Measurements from ENCODE around the gene PHLDB3. TPM values are rescaled to one million over a fixed set of nuclear protein-coding genes. Genes with fewer than 3 reads are reported as not detected.

The PHLDB3 gene
- total RNA-seq, 2 experiments from 2014 or later = 11.9 to 18.6 TPM

GRCh38 chr19:43462383-43462782 lies 42.2 kb downstream of the PHLDB3 start:
- Mint-ChIP-seq H3K36me3 (ENCODE audit: low read depth) (no peaks in the 10 kb centered on the region), H3K4me3 (no peak overlapping the region), H3K27ac (no peak overlapping the region), H3K27me3 (no peaks in the 10 kb centered on the region), H3K9me3 (no peaks in the 10 kb centered on the region), H3K4me1 (peaks cover 28% of the 10 kb centered on the region)
- DNase-seq = no peak
- ChIA-PET POLR2A (no interaction called here), CTCF (interaction anchor here (0.6 to 1.8 kb wide), 4 partner anchors 15 to 57 kb away, joined by 4 to 13 read pairs (median 8); no protein-coding TSS in a partner anchor)

DNA sequence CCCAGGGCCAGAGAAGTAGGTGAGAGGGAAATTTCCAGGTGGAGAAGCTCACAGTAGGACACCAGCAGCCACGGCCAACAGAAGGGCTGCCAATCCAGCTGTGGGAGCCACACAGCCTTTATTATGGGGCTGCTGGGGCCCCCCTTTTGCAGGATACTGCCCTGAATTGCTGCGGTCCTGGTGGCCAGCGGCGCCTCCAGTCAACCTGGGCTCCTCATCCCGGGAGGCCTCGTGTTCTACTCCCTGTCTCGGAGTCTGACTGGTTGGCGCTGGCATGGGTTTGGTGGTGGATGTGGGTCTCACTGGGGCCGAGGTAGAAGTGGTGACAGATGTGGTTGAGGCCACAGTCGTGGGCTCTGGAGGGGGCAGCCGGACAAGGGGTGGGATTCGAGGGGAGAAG lies 43.2 kb downstream of the PHLDB3 start:
- Mint-ChIP-seq H3K9me3 (no peaks in the 10 kb centered on the region), H3K4me1 (peaks cover 24% of the 10 kb centered on the region), H3K27me3 (no peaks in the 10 kb centered on the region), H3K36me3 (ENCODE audit: low read depth) (no peaks in the 10 kb centered on the region), H3K27ac (no peak overlapping the region), H3K4me3 (no peak overlapping the region)
- no peak for DNase-seq
- ChIA-PET POLR2A (no interaction called here), CTCF (interaction anchor here (4.8 kb wide), 1 partner anchor 14 kb away, joined by 25 read pairs; no protein-coding TSS in a partner anchor)

DNA sequence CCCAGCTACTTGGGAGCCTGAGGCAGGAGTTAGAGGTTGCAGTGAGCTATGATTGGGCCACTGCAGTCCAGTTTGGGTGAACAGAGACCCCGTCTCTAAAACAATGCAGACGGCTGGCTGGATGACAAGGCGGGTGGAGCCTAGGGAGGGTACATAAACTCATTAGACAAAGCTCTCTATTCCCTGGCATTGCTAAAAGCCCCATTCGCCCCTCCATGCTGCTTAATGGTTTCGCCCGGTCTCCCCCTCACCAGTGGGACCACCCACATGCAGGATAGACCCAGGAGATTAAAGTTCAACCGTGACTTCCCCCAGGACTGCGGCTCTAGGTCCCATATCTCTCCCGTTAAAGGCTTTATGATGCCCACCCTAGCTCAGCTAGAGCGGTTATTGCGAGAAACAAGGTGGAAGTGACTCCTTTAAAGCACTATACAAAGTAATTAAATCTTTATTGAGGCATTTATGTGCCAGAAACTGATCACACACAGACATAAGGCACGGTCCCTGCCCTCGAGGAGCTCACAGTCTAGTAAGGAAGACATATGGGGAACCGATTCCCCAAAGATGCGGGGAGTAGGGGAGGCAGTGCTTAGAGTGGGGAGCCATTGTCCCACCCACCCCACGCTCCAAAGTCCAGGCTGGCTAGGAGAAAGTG lies 44.1 kb downstream of the PHLDB3 start:
- no peaks in the 10 kb centered on the region for H3K36me3 Mint-ChIP-seq (ENCODE audit: low read depth)
- H3K4me1 Mint-ChIP-seq = peaks cover 24% of the 10 kb centered on the region
- no peaks in the 10 kb centered on the region for H3K27me3 Mint-ChIP-seq
- H3K9me3 Mint-ChIP-seq = no peaks in the 10 kb centered on the region
- H3K27ac Mint-ChIP-seq = no peak overlapping the region
- no peak overlapping the region for H3K4me3 Mint-ChIP-seq
- CTCF ChIA-PET = interaction anchor here (0.6 to 4.8 kb wide), 2 partner anchors 14 to 57 kb away, joined by 5 to 25 read pairs; no protein-coding TSS in a partner anchor
- no peak for DNase-seq
- POLR2A ChIA-PET = no interaction called here

GRCh38 chr19:43457809-43458208 lies 46.7 kb downstream of the PHLDB3 start:
- no peaks in the 10 kb centered on the region for H3K36me3 Mint-ChIP-seq (ENCODE audit: low read depth)
- no peak overlapping the region for H3K27ac Mint-ChIP-seq
- POLR2A ChIA-PET = no interaction called here
- CTCF ChIA-PET = interaction anchor here (0.6 to 4.8 kb wide), 4 partner anchors 11 to 67 kb away, joined by 4 to 25 read pairs (median 5); no protein-coding TSS in a partner anchor
- H3K4me1 Mint-ChIP-seq = peaks cover 11% of the 10 kb centered on the region
- no peaks in the 10 kb centered on the region for H3K27me3 Mint-ChIP-seq
- no peak overlapping the region for H3K4me3 Mint-ChIP-seq
- no peaks in the 10 kb centered on the region for H3K9me3 Mint-ChIP-seq
- DNase-seq = no peak

DNA sequence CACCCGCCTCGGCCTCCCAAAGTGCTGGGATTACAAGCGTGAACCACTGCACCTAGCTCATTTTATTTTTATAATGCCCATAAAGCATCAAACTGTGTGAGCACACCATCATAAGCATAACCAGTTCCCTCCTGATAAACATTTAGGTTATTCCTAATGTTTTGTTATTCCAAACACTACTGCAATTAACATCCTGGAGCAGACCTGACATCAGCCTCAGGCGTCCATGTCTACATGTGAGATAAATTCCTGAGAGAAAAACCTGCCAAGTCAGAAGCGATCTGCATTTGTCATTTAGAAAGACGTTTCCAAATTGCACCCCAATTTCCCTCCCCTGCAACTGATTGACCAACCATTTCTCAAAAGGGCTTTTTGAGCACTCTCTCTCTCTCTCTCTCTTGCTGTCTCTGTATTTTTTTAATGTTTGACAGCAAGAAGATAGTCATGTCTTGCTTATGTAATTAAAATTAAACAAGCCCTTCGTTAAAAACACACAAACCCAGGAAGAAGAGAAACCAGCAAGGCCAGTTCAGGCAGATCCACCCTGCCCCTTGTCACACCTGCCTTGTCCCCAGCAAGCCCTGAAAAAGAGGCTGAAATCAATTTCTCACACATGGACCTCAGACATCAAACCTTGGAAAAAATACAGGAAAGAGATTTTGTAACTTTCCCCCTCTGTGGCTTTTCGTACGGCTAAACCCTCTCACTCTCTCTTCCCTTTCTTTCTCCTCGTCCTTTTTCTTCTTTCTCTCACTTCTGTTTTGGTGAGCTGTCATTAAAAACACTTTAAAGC lies 49.0 kb downstream of the PHLDB3 start:
- POLR2A ChIA-PET = no interaction called here
- H3K27ac Mint-ChIP-seq = peak overlapping the region; percentile 10
- no peak for DNase-seq
- peaks cover 10% of the 10 kb centered on the region for H3K9me3 Mint-ChIP-seq
- H3K27me3 Mint-ChIP-seq = no peaks in the 10 kb centered on the region
- peaks cover 18% of the 10 kb centered on the region for H3K4me1 Mint-ChIP-seq
- no peak overlapping the region for H3K4me3 Mint-ChIP-seq
- H3K36me3 Mint-ChIP-seq (ENCODE audit: low read depth) = no peaks in the 10 kb centered on the region
- CTCF ChIA-PET = interaction anchor here (1.4 kb wide), 1 partner anchor 65 kb away, joined by 8 read pairs; no protein-coding TSS in a partner anchor

- H3K4me3 Mint-ChIP-seq = no peak overlapping the region
- POLR2A ChIA-PET = no interaction called here
- CTCF ChIA-PET = no interaction called here
- DNase-seq = no peak
- H3K4me1 Mint-ChIP-seq = peaks cover 24% of the 10 kb centered on the region
- H3K9me3 Mint-ChIP-seq = peaks cover 10% of the 10 kb centered on the region
- H3K36me3 Mint-ChIP-seq (ENCODE audit: low read depth) = no peaks in the 10 kb centered on the region
- H3K27me3 Mint-ChIP-seq = no peaks in the 10 kb centered on the region
- H3K27ac Mint-ChIP-seq = no peak overlapping the region
Measured at GRCh38 chr19:43454031-43454430, 50.5 kb downstream of the PHLDB3 start.

DNA sequence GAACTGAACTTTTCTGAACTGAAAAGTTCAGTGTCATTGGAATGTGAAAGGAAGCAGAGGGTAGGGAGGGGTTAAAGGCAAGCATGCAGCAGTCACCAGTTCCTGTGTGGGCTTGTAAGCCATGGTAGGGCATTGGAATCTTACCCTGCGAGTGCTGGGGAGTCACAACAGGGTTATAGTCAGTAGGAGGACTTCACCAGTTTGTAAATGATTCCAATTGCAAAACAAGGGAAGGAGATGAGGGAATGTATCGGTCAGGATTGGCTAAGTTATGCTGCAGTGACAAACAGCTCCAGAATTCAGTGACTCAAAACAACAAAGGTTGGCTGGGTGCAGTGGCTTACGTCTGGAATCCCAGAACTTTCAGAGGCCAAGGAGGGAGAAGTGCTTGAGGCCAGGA lies 52.0 kb downstream of the PHLDB3 start:
- no peak overlapping the region for H3K4me3 Mint-ChIP-seq
- ChIA-PET CTCF (interaction anchor here (1.1 kb wide), 1 partner anchor 11 kb away, joined by 3 read pairs; no protein-coding TSS in a partner anchor), POLR2A (no interaction called here)
- no peak for DNase-seq
- H3K9me3 Mint-ChIP-seq = peaks cover 10% of the 10 kb centered on the region
- no peaks in the 10 kb centered on the region for H3K27me3 Mint-ChIP-seq
- no peaks in the 10 kb centered on the region for H3K36me3 Mint-ChIP-seq (ENCODE audit: low read depth)
- H3K27ac Mint-ChIP-seq = no peak overlapping the region
- H3K4me1 Mint-ChIP-seq = peaks cover 24% of the 10 kb centered on the region

GRCh38 chr19:43450545-43450997 lies 54.0 kb downstream of the PHLDB3 start:
- ChIA-PET POLR2A (no interaction called here), CTCF (interaction anchor here (0.6 to 0.7 kb wide), 2 partner anchors 406 to 488 kb away, joined by 3 read pairs; no protein-coding TSS in a partner anchor)
- H3K27me3 Mint-ChIP-seq = no peaks in the 10 kb centered on the region
- H3K4me3 Mint-ChIP-seq = no peak overlapping the region
- H3K27ac Mint-ChIP-seq = no peak overlapping the region
- no peak for DNase-seq
- H3K4me1 Mint-ChIP-seq = peaks cover 32% of the 10 kb centered on the region
- H3K36me3 Mint-ChIP-seq (ENCODE audit: low read depth) = no peaks in the 10 kb centered on the region
- H3K9me3 Mint-ChIP-seq = peaks cover 10% of the 10 kb centered on the region

GRCh38 chr19:43447655-43448054 lies 56.9 kb downstream of the PHLDB3 start:
- POLR2A ChIA-PET = interaction anchor here (1.0 kb wide), 1 partner anchor 72 kb away, joined by 3 read pairs; no protein-coding TSS in a partner anchor
- H3K27ac Mint-ChIP-seq = no peak overlapping the region
- peaks cover 9% of the 10 kb centered on the region for H3K9me3 Mint-ChIP-seq
- no peaks in the 10 kb centered on the region for H3K27me3 Mint-ChIP-seq
- no peaks in the 10 kb centered on the region for H3K36me3 Mint-ChIP-seq (ENCODE audit: low read depth)
- no peak overlapping the region for H3K4me3 Mint-ChIP-seq
- H3K4me1 Mint-ChIP-seq = peaks cover 43% of the 10 kb centered on the region
- CTCF ChIA-PET = interaction anchor here (0.7 to 4.3 kb wide), 21 partner anchors 9 to 320 kb away, joined by 3 to 41 read pairs (median 5); partner anchors contain the start of genes PHLDB3, PINLYP, XRCC1 and ZNF575
- DNase-seq = no peak

GRCh38 chr19:43446746-43447489 lies 57.6 kb downstream of the PHLDB3 start:
- Mint-ChIP-seq H3K36me3 (ENCODE audit: low read depth) (no peaks in the 10 kb centered on the region), H3K9me3 (peaks cover 4% of the 10 kb centered on the region), H3K27ac (no peak overlapping the region), H3K27me3 (no peaks in the 10 kb centered on the region), H3K4me3 (no peak overlapping the region), H3K4me1 (peaks cover 39% of the 10 kb centered on the region)
- DNase-seq = peak; percentile 85
- POLR2A ChIA-PET = interaction anchor here (1.0 kb wide), 1 partner anchor 72 kb away, joined by 3 read pairs; no protein-coding TSS in a partner anchor
- CTCF ChIA-PET = interaction anchor here (0.6 to 4.3 kb wide), 24 partner anchors 8 to 321 kb away, joined by 3 to 41 read pairs (median 5); partner anchors contain the start of genes PHLDB3, PINLYP, XRCC1 and ZNF575

DNA sequence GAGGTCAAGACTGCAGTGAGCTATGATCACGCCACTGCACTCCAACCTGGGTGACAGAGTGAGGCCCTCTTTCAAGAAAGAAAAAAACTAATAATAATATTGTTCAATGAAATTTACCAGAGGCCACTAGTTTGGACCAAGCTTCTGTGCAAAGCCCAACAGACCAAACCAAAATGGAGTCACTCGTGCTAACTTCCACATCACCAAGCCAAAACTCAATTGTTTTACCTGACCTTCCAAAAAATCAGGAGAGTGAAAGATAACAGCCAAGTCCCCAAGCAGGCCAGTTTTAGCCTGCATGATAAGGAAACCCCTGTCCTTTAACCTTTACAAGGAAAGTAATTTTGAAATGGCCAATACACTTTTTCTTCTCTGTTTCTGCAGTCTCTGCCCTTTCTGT lies 59.1 kb downstream of the PHLDB3 start:
- no peak for DNase-seq
- CTCF ChIA-PET = interaction anchor here (1.1 to 4.3 kb wide), 3 partner anchors 14 to 75 kb away, joined by 4 to 41 read pairs (median 25); no protein-coding TSS in a partner anchor
- H3K9me3 Mint-ChIP-seq = peaks cover 3% of the 10 kb centered on the region
- POLR2A ChIA-PET = no interaction called here
- H3K4me1 Mint-ChIP-seq = peaks cover 40% of the 10 kb centered on the region
- no peaks in the 10 kb centered on the region for H3K27me3 Mint-ChIP-seq
- no peak overlapping the region for H3K4me3 Mint-ChIP-seq
- peak overlapping the region; percentile 65 for H3K27ac Mint-ChIP-seq
- H3K36me3 Mint-ChIP-seq (ENCODE audit: low read depth) = no peaks in the 10 kb centered on the region

DNA sequence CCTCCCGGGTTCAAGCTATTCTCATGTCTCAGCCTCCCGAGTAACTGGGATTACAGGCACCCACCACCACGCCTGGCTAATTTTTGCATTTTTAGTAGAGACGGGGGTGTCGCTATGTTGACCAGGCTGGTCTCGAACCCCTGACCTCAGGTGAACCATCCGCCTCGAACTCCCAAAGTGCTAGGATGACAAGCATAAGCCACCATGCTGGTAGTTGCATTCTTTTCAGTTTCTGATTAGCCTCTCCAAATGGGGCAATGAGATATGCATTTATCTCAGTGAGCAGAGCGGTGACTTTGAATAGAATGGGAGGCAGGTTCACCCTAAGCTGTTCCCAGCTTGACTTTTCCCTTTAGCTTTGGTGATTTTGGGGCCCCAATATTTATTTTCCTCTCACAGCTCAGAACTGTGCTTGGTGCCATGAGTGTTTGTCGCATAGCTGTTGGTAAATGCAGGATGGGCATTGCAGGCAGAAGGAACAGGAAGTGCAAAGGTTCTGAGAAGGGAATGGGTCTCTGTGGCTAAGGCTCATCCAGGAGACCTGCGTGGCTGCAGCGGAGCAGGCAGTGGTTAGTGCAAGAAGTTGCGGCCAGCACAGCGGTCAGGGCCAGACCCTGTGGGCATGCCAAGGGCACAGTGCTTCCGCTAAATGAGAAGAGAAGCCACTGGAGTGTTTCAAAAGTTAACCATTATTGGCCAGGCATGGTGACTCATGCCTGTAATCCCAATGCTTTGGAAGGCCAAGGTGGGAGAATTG lies 59.8 kb downstream of the PHLDB3 start:
- H3K4me3 Mint-ChIP-seq = no peak overlapping the region
- no peaks in the 10 kb centered on the region for H3K27me3 Mint-ChIP-seq
- CTCF ChIA-PET = interaction anchor here (1.1 kb wide), 1 partner anchor 74 kb away, joined by 4 read pairs; no protein-coding TSS in a partner anchor
- no peak for DNase-seq
- POLR2A ChIA-PET = no interaction called here
- peak overlapping the region; percentile 36 for H3K27ac Mint-ChIP-seq
- no peaks in the 10 kb centered on the region for H3K36me3 Mint-ChIP-seq (ENCODE audit: low read depth)
- peaks cover 3% of the 10 kb centered on the region for H3K9me3 Mint-ChIP-seq
- peaks cover 44% of the 10 kb centered on the region for H3K4me1 Mint-ChIP-seq
